Measurements from ENCODE around the gene PEX7. TPM values are rescaled to one million over a fixed set of nuclear protein-coding genes. Genes with fewer than 3 reads are reported as not detected.
A peak's percentile ranks its signal among the peaks of the same experiment; 100 is the strongest.
"Not testable (repeated sequence)": the region's sequence is repeated elsewhere in the genome, so short reads cannot be mapped to it uniquely, and the experiment has no call there.

The PEX7 gene
- total RNA-seq, 2 donors from 2014 or later: 4.2 to 6.1 TPM

DNA sequence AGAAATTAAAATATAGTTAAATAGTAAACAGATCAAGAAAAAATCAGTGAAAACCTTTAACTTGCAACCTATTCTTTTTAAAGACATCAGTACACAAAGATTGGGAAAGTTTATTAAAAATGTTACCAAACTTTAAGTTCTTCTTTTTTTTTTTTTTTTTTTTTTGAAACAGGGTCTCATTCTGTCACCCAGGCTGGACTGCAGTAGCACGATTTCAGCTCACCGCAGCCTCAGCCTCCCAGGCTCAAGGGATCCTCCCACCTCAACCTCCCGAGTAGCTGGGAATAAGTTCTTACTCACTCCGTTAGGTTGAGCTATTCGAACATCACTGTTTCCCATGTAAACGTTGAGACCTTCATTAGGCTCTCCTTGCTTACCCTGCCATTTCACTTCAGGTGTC lies 35.7 kb upstream of the PEX7 start:
- DNase-seq (ENCODE audit: low spot score in 2 of 2): no peak

GRCh38 chr6:136787726-136788068 lies 34.7 kb upstream of the PEX7 start:
- ATAC-seq: no peak
- no peaks in the 10 kb centered on the region for H3K9me3 Mint-ChIP-seq
- H3K36me3 Mint-ChIP-seq: peaks cover 20 to 27% of the 10 kb centered on the region in 2 donors
- H3K27ac Mint-ChIP-seq: peak overlapping the region in 1 of 2 donors; percentile 68
- no peak for DNase-seq (ENCODE audit: low spot score in 2 of 2)

More for the DNA sequence above, 35.7 kb upstream of the PEX7 start:
- no peak for ATAC-seq
- no peak overlapping the region for H3K27ac Mint-ChIP-seq
- H3K9me3 Mint-ChIP-seq: no peaks in the 10 kb centered on the region
- H3K36me3 Mint-ChIP-seq: peaks cover 20 to 25% of the 10 kb centered on the region in 2 donors

DNA sequence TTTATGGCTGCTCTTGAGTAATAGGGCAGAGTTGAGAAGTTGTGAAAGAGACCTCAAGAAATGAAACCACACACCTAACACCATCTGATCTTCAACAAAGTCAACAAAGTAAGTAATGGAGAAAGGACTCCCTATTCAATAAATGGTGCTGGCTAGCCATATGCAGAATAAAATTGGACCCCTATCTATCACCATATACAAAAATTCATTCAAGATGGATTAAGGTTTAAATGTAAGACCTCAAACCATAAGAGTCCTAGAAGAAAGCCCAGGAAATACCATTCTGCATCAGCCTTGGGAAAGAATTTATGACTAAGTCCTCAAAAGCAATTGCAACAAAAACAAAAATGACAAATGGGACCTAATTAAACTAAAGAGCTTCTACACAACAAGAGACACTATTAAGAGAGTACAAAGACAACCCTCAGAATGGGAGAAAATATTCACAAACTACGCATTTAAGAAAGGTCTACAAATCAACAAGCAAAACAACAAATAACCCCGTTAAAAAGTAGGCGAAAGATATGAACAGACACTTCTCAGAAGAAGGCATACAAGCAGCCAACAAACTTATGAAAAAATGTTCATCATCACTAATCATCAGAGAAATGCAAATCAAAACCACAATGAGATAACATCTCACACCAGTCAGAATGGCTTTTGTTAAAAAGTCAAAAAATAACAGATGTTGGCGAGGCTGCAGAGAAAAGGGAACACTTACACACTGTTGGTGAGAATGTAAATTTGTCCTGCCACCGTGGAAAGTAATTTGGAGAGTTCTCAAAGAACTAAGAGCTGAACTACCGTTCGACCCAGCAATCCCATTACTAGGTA lies 34.1 kb upstream of the PEX7 start:
- H3K9me3 Mint-ChIP-seq: no peaks in the 10 kb centered on the region
- H3K27ac Mint-ChIP-seq: peak overlapping the region; percentile 68 to 81
- H3K36me3 Mint-ChIP-seq: peaks cover 20 to 27% of the 10 kb centered on the region in 2 donors
- ATAC-seq: no peak
- DNase-seq (ENCODE audit: low spot score in 2 of 2): no peak

- not testable (repeated sequence) for H3K27ac Mint-ChIP-seq, ATAC-seq
Observed at GRCh38 chr6:136789440-136789839, 33.0 kb upstream of the PEX7 start.

GRCh38 chr6:136790411-136791295 lies 31.7 kb upstream of the PEX7 start:
- Mint-ChIP-seq H3K9me3 (no peaks in the 10 kb centered on the region), H3K27ac (peak overlapping the region; percentile 56 to 88), H3K36me3 (peaks cover 0 to 10% of the 10 kb centered on the region in 2 donors)
- ATAC-seq: no peak
- DNase-seq (ENCODE audit: low spot score in 2 of 2): no peak

More at GRCh38 chr6:136789440-136789839, 33.0 kb upstream of the PEX7 start:
- not testable (repeated sequence) for DNase-seq (ENCODE audit: low spot score in 2 of 2); H3K9me3 Mint-ChIP-seq
- H3K36me3 Mint-ChIP-seq: peaks cover 12 to 16% of the 10 kb centered on the region in 2 donors

- DNase-seq (ENCODE audit: low spot score in 2 of 2) (peak; percentile 52 to 65), ATAC-seq (peak; percentile 27 to 28)
- Mint-ChIP-seq H3K9me3 (no peaks in the 10 kb centered on the region), H3K27ac (peak overlapping the region; percentile 56 to 88), H3K36me3 (peaks cover 0 to 10% of the 10 kb centered on the region in 2 donors)
Observed at GRCh38 chr6:136791296-136792094, 30.9 kb upstream of the PEX7 start.

DNA sequence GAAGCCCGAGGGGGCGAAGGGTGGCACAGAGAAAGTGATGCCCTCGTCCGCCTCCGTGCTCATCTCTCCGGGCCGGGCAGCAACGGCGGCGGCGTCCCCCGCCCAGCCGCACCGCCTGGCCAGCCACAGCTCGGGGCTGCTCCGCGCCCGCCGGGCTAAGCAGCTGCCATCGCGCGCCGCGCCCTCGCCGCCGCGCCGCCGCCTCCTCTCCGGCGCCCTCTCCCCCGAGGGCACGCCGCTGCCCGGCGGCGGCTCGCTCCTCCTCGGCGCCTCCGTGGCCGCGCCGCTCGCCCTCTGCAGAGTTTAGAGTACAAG lies 30.3 kb upstream of the PEX7 start:
- peak; percentile 8 to 33 for ATAC-seq
- DNase-seq (ENCODE audit: low spot score in 2 of 2): no peak
- Mint-ChIP-seq H3K9me3 (no peaks in the 10 kb centered on the region), H3K36me3 (peaks cover 0 to 10% of the 10 kb centered on the region in 2 donors), H3K27ac (peak overlapping the region in 1 of 2 donors; percentile 88)

DNA sequence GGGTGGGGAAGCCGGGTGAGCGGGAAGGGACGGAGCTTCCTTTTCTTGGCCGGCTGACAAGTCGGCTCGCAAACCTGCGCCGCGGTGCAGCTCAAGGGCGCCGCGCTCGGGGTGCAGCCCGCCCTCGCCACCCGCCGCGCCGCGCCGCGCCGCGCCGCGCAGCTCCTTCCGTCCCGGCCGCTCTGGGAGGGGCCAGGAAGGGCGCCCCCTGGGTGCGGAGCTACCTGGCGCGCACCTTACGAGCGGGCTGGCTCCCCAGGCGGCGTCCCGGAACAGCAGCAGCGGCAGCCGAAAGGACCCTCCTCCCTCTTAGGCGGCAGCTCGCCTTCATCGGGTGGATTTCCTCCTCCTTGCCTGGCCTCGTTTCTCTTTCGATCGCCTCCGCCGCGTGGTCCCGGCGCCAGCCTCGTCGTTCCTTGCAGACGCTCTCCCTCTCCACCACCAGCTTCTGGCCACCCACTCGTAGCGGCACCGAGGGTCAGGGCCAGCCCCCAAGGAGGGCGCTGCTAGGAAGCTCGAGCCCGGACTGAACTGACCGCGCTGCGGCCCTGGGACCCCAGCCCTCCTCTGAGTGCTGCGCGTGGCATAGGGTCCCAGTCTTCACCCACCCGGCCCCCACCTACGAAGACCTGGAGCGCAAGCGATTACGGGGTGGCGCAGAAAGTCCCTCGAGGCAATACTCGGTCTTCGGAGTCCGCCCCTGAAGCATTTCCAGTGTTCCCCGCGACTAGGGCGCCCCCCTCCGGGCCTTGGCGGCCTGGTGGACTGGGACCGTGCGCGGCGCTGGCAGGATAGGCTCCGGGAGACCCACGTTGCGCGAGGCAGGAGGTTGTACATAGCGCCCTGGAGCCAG lies 29.8 kb upstream of the PEX7 start, which contains the start of gene MAP3K5:
TSS of gene MAP3K5 (minus strand) at position 68 of the 853 bp plus-strand sequence. CDS start 320 bp downstream, outside the sequence.
- peak within 1 kb of the TSS; percentile 89 to 94 for H3K27ac Mint-ChIP-seq
- ATAC-seq (peak; percentile 80 to 82), DNase-seq (ENCODE audit: low spot score in 2 of 2) (peak; percentile 90 to 97)
- no peaks in the 10 kb centered on the region for H3K9me3 Mint-ChIP-seq
- H3K36me3 Mint-ChIP-seq: peaks cover 0 to 10% of the 10 kb centered on the region in 2 donors

GRCh38 chr6:136793363-136793762 lies 29.0 kb upstream of the PEX7 start:
- peaks cover 0 to 10% of the 10 kb centered on the region in 2 donors for H3K36me3 Mint-ChIP-seq
- H3K9me3 Mint-ChIP-seq: no peaks in the 10 kb centered on the region
- H3K27ac Mint-ChIP-seq: peak overlapping the region in 1 of 2 donors; percentile 94
- ATAC-seq (no peak), DNase-seq (ENCODE audit: low spot score in 2 of 2) (no peak)

GRCh38 chr6:136795386-136795785 lies 27.0 kb upstream of the PEX7 start:
- peaks cover 0 to 10% of the 10 kb centered on the region in 2 donors for H3K36me3 Mint-ChIP-seq
- no peak for DNase-seq (ENCODE audit: low spot score in 2 of 2)

GRCh38 chr6:136795996-136796395 lies 26.4 kb upstream of the PEX7 start:
- Mint-ChIP-seq H3K36me3 (peaks cover 0 to 8% of the 10 kb centered on the region in 2 donors), H3K27ac (no peak overlapping the region), H3K9me3 (no peaks in the 10 kb centered on the region)
- DNase-seq (ENCODE audit: low spot score in 2 of 2): no peak
- no peak for ATAC-seq

More at GRCh38 chr6:136795386-136795785, 27.0 kb upstream of the PEX7 start:
- ATAC-seq: no peak
- H3K27ac Mint-ChIP-seq: no peak overlapping the region
- no peaks in the 10 kb centered on the region for H3K9me3 Mint-ChIP-seq

DNA sequence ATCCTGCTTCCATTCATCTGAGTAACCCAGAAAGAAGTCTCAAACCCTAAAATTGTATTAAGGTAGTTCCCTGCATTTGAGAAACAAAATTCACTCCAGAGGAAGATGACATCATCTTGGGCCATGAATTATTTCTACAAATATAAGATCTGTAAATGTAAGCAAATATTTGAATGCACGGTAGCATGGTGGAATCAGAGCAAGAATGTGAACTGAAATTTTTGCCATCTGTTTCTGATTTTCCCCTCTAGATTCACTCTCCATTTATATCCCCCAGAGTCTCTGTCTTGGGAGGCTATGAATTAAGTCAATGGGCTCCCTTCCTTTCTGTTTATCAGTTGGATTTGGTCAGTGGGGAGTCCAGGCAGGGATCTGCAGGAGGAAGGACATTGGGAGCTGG lies 24.3 kb upstream of the PEX7 start:
- Mint-ChIP-seq H3K36me3 (no peaks in the 10 kb centered on the region), H3K27ac (no peak overlapping the region), H3K9me3 (no peaks in the 10 kb centered on the region)
- DNase-seq (ENCODE audit: low spot score in 2 of 2) (no peak), ATAC-seq (no peak)

- no peaks in the 10 kb centered on the region for H3K36me3 Mint-ChIP-seq
- H3K27ac Mint-ChIP-seq: no peak overlapping the region
- DNase-seq (ENCODE audit: low spot score in 2 of 2) (no peak), ATAC-seq (no peak)
- no peaks in the 10 kb centered on the region for H3K9me3 Mint-ChIP-seq
Observed at GRCh38 chr6:136801581-136801980, 20.8 kb upstream of the PEX7 start.

DNA sequence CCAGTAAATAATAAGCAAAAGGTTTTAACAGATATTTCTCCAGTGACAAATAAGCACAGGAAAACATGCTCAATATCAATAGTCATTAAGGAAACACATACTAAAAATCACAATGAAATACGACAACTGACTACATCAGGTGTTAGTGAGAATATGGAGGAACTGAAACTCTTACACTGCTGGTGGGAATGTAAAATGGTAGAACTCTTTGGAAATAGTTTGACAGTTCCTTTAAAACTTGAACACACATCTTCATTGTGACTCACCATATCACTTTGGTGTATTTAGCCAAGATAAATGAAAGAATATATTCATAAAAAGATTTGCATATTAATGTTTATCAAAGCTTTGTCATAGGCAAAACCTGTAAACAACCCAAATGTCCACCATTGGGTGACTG lies 18.8 kb upstream of the PEX7 start:
- ATAC-seq: no peak
- Mint-ChIP-seq H3K36me3 (no peaks in the 10 kb centered on the region), H3K27ac (no peak overlapping the region), H3K9me3 (no peaks in the 10 kb centered on the region)
- DNase-seq (ENCODE audit: low spot score in 2 of 2): no peak

DNA sequence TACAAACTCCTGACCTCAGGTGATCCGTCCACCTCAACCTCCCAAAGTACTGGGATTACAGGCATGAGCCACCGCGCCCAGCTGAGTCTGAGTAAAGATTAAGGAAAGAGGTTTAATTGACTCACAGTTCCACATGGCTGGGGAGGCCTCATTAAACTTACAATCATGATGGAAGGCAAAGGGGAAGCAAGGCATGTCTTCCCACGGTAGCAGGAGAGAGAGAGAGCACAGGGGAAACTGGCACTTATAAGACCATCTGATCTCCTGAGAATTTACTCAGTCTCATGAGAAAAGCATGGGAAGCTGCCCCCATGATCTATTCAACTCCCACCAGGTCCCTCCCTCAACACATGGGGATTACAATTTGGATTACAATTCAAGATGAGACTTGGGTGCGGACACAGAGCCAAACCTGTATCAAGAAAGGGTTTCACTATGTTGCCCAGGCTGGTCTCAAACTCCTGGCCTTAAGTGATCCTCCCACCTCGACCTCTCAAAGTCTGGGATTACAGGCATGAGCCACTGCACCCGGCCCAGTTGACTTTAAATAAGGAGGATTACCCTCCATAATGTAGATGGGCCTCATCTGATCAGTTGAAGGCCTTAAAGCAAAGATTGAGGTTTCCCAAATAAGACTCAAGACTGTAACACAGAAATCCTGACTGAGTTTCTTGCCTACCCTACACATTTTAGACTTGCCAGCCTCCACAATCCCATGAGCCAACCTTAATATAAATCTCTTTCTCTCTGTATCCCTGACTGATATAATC lies 13.1 kb upstream of the PEX7 start:
- no peak for ATAC-seq
- H3K9me3 Mint-ChIP-seq: no peaks in the 10 kb centered on the region
- no peak for DNase-seq (ENCODE audit: low spot score in 2 of 2)
- H3K27ac Mint-ChIP-seq: no peak overlapping the region
- no peaks in the 10 kb centered on the region for H3K36me3 Mint-ChIP-seq
